ES-I3 (cell line): ENCODE data around the gene TMEM45B.
"Not testable (repeated sequence)": the region's sequence is repeated elsewhere in the genome, so short reads cannot be mapped to it uniquely, and the experiment has no call there.

Source experiments
- H3K36me3 ChIP-seq: 2 replicates; pipeline ENCODE4 v1.6.1; 2013; ENCODE audit warnings: mild to moderate bottlenecking, low read length, control low read depth, moderate library complexity; ENCODE audit not compliant: insufficient read depth
- H3K4me1 ChIP-seq: 2 replicates; pipeline ENCODE4 v1.6.1; 2013; ENCODE audit warnings: mild to moderate bottlenecking, control low read depth, low read length; ENCODE audit not compliant: insufficient read depth
- H3K9ac ChIP-seq: 2 replicates; pipeline ENCODE4 v1.6.1; 2013; ENCODE audit warnings: low read depth, mild to moderate bottlenecking, low read length, moderate library complexity
- H3K9me3 ChIP-seq: 2 replicates; pipeline ENCODE4 v1.6.1; 2013; ENCODE audit warnings: mild to moderate bottlenecking, low read length, moderate library complexity; ENCODE audit not compliant: control insufficient read depth, insufficient read depth

Gene TMEM45B

DNA sequence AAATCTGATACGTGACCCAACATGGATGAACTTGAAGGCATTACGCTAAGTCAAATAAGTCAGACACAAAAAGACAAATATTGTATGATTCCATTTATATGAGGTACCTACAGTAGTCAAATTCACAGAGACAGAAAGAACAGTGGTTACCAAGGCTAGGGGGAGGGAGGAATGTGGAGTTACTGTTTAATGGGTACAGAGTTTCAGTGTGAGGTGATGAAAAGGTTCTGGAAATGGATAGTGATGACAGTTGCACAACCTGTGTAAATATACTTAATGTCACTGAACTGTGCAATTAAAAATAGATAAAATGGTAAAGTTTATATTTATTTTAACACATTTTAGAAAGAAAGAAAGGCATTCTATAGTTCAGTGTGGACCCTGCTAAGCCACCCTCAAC lies 24.1 kb upstream of the TMEM45B start:
- H3K36me3 ChIP-seq: no peaks in the 10 kb centered on the region

DNA sequence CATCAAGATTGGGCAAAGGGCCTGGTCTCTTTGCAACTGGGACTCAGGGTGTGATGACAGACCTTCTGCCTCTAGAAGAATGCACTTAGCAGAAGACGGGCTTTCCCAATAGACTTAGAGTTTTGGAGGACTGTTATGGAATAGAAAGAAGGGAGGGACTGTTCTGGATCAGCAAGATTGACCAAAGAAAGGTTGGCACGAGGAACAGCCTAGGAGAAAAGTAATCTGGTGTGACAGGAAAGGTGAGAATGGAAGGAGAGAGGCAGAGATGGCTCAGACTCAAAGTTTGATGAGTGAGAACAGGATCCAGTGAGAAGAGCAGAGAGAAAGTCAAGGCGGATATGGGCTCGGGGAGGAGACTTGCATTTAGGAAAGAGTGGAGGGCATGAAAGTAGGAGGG lies 23.0 kb upstream of the TMEM45B start:
- no peaks in the 10 kb centered on the region for H3K4me1 ChIP-seq
- H3K9ac ChIP-seq: no peak overlapping the region
- H3K9me3 ChIP-seq: peaks cover 8% of the 10 kb centered on the region
- H3K36me3 ChIP-seq: no peaks in the 10 kb centered on the region

More for the DNA sequence above, 24.1 kb upstream of the TMEM45B start:
- Histone ChIP-seq H3K4me1 (no peaks in the 10 kb centered on the region), H3K9me3 (peaks cover 8% of the 10 kb centered on the region), H3K9ac (no peak overlapping the region)

DNA sequence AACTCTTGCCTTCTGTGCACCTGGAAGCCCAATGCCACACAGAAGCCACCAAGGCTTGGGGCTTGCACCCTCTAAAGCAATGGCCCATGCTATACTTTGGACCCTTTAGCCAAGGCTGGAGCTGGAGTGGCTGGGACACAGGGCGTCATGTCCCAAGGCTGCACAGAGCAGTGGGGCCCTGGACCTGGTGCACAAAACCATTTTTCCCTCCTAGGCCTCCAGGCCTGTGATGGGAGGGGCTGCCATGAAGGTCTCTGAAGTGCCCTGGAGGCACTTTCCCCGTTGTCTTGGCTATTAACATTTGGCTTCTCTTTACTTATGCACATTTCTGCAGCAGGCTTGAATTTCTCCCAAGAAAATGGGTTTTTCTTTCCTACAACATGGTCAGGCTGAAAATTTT lies 20.6 kb upstream of the TMEM45B start:
- Histone ChIP-seq H3K36me3 (no peaks in the 10 kb centered on the region), H3K9ac (no peak overlapping the region), H3K4me1 (no peaks in the 10 kb centered on the region), H3K9me3 (peaks cover 8% of the 10 kb centered on the region)

DNA sequence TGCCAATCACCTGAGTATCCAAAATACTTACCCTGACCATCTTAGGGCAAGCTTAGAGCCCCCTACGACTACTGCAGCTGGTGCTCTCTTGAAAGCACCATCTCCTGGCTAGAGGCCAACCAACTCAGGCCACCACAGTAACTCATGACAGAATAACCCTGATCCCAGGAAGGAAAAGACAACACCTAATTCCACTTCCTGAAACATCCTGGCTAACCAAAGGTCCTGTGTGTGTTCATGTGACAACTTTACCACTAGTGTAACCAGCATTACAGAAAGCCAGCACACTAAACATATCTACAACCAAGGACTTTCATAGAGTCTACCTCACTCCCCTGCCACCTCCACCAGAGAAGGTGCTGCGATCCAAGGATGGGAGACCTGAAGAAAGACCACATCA lies 17.4 kb upstream of the TMEM45B start:
- Histone ChIP-seq H3K36me3 (no peaks in the 10 kb centered on the region), H3K9me3 (peaks cover 8% of the 10 kb centered on the region)

DNA sequence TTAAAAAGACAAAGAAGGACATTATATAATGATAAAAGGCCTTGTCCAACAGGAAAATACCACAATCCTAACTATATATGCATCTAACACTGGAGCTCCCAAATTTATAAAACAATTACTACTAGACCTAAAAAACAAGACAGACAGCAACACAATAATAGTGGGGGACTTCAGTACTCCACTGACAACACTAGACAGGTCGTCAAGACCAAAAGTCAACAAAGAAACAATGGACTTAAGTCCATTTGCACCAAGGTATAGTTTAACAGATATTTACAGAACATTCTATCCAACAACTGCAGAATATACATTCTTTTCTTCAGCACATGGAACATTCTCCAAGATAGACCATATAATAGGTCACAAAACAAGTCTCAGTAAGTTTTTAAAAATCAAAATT lies 15.5 kb upstream of the TMEM45B start:
- H3K9ac ChIP-seq, H3K4me1 ChIP-seq, H3K9me3 ChIP-seq, H3K36me3 ChIP-seq: not testable (repeated sequence)

More for the DNA sequence above, 17.4 kb upstream of the TMEM45B start:
- no peak overlapping the region for H3K9ac ChIP-seq
- no peaks in the 10 kb centered on the region for H3K4me1 ChIP-seq

DNA sequence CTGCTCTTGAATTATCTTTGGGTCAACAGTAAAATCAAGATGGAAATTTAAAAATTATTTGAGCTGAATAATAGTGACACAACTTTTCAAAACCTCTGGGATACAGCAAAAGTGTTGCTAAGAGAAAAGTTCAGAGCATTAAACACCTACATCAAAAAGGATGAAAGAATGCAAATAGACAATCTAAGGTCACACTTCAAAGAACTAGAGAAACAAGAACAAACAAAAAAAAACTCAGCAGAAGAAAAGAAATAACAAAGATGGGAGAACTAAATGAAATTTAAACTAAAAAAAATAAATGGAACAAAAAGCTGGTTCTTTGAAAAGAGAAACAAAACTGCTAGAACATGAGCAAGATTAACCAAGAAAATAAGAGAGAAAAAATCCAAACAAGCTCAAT lies 15.0 kb upstream of the TMEM45B start:
- Histone ChIP-seq H3K4me1 (no peaks in the 10 kb centered on the region), H3K36me3 (no peaks in the 10 kb centered on the region), H3K9ac (no peak overlapping the region), H3K9me3 (peaks cover under 1% of the 10 kb centered on the region; the same call in 1 of the 2 replicates)

DNA sequence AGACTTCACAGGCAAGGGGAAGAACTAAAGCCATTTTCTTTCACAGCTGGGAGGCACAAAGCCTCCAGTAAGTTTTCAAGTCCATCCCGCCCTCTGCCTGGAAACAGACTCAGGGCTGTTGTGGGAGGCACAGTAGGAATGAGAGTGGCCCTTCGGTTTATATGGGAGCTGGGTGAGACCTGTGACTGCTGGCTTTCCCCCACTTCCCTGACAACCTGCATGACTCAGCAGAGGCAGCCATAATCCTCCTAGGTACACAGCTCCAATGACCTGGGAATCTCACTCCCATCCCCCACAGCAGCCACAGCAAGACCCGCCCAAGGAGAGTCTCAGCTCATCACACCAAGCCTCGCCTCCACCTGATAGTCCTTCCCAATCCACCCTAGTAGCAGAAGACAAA lies 12.1 kb upstream of the TMEM45B start:
- no peaks in the 10 kb centered on the region for H3K9me3 ChIP-seq
- H3K9ac ChIP-seq: no peak overlapping the region
- no peaks in the 10 kb centered on the region for H3K36me3 ChIP-seq
- no peaks in the 10 kb centered on the region for H3K4me1 ChIP-seq

DNA sequence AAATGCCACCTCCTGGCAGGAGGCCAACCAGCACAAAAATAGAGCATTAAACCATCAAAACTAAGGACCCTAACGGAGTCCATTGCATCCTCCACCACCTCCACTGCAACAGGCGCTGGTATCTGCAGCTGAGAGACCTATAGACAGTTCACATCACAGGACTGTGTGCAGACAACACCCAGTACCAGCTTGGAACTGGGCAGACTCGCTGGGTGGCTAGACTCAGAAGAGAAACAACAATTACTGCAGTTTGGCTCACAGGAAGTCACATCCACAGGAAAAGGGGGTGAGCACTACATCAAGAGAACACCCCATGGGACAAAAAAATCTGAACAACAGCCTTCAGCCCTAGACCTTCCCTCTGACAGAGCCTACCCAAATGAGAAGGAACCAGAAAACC lies 11.6 kb upstream of the TMEM45B start:
- H3K9me3 ChIP-seq: no peaks in the 10 kb centered on the region
- H3K4me1 ChIP-seq: no peaks in the 10 kb centered on the region
- H3K9ac ChIP-seq: no peak overlapping the region
- H3K36me3 ChIP-seq: no peaks in the 10 kb centered on the region

DNA sequence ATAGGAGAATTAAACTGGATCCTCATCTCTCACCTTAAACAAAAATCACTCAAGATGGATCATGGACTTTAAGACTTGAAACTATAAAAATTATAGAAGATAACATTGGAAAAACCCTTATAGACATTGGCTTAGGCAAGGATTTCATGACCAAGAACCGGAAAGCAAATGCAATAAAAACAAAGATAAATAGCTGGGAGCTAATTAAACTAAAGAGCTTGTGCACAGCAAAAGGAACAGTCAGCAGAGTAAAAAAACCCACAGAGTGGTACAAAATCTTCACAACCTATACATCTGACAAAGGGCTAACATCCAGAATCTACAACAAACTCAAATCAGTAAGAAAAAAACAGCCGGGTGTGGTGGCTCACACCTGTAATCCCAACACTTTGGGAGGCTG lies 7.4 kb upstream of the TMEM45B start:
- not testable (repeated sequence) for H3K9ac ChIP-seq, H3K36me3 ChIP-seq, H3K4me1 ChIP-seq, H3K9me3 ChIP-seq

DNA sequence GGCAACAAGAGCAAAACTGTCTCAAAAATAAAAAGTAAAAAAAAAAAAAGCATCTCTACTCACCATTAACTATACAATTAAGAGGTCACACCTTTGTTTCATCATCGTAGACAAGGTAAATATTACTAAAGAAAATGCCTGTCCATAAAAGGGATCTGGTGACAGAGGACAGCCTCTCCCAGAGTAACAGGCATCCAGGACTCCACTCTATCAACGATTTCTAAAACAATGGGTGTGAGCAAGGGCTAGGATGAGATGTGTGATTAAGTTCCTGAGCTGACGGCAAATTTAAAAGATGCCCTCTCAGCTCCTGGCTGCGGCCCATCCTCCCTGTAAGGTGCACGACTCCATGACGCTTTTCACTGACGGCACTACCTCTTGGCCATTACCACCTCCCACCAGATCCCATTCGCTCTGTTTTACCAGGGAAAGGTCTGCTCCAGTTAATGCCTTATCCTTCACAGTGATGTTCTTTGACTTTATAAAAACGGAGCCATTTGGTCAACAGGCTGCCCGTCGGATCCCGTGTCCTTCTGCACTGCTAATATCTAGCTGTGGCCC lies 2.3 kb upstream of the TMEM45B start:
- no peaks in the 10 kb centered on the region for H3K9me3 ChIP-seq
- no peaks in the 10 kb centered on the region for H3K36me3 ChIP-seq
- no peak overlapping the region for H3K9ac ChIP-seq
- no peaks in the 10 kb centered on the region for H3K4me1 ChIP-seq

DNA sequence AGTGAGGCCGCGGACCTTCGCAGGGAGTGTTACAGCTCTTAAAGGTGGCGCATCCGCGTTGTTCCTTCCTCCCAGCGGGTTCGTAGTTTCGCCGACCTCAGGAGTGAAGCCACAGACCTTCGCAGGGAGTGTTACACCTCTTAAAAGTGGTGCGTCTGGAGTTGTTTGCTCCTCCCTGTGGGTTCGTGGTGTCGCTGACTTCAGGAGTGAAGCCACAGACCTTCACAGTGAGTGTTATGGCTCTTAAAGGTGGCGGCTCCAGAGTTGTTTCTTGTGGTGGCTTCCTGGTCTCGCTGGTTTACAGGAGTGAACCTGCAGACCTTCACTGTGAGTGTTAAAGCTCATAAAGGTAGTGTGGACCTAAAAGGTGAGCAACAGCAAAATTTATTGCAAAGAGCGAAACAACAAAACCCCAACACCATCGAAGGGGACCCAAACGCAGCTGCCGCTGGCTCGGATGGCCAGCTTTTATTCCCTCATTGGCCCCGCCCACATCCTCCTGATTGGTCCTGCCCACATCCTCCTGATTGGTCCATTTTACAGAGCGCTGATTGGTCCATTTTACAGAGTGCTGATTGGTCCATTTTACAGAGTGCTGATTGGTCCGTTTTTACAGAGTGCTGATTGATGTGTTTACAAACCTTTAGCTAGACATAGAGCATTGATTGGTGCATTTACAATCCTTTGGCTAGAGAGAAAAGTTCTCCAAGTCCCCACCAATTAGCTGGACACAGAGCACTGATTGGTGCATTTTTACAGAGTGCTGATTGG lies 1.2 kb upstream of the TMEM45B start:
- H3K9me3 ChIP-seq: no peaks in the 10 kb centered on the region
- H3K36me3 ChIP-seq: no peaks in the 10 kb centered on the region
- no peak overlapping the region for H3K9ac ChIP-seq
- H3K4me1 ChIP-seq: no peaks in the 10 kb centered on the region

DNA sequence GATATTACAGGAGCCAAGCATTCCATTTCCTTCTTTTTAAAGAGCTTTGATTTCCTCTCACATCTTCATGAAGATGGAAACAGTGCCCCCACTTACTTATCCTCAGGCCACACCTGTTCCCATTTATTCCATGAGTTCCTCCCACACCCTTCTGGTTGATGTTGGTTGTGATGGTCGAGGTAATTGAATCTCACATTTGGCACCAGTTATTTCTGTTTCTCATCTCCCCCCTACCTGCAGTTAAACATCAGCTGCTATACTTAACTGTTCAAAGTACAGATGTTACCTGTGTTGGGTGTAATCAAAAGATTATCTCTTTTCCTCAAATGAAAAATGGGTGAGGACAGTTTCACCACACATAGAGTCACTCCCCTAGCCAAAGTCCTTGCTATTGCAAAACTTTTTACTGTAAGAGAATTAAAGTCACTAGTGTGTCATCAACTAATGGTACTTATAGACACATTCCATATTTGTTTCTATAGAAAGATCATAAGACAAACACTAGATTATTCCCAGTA lies 1.9 kb downstream of the TMEM45B start:
- no peak overlapping the region for H3K9ac ChIP-seq
- H3K9me3 ChIP-seq: no peaks in the 10 kb centered on the region
- H3K4me1 ChIP-seq: no peaks in the 10 kb centered on the region
- no peaks in the 10 kb centered on the region for H3K36me3 ChIP-seq

DNA sequence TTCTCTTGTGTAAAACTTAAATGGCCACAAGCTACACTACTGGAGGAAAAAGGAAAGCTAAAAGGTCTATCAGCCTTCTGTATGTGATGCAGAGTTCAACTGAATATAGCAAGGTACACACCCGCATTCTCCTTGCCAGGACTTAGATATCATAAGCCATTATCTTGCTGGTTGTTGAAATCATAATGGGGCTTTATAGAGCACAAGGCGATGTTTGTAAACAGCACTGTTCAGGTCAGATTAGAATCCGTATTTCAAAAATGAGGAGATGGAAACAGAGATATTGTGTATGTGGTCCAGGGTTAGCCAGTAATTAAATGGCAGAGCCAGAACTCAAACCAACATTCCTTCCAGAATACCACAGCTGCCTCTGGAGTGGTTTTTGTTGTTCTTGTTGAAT lies 2.6 kb downstream of the TMEM45B start:
- H3K9ac ChIP-seq, H3K36me3 ChIP-seq, H3K4me1 ChIP-seq, H3K9me3 ChIP-seq: not testable (repeated sequence)

DNA sequence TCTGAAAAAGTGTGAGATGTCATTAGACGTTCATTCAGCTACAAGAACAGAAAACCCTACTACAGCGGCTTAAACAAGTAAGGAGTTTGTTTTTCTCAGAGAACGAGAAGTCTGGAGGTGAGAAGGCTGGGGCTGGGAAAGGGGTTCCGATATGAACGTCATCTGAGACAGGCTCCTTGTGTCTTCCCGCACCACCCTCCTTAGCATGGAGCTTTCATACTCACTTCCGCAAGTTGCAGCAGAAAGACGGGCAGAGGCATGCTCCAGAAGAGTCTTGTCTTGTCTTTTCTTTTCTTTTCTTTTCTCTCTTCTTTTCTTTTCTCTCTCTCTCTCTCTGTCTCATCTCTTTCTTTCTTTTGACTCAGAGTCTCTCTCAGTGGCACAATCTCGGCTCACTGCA lies 3.6 kb downstream of the TMEM45B start:
- Histone ChIP-seq H3K36me3 (no peaks in the 10 kb centered on the region), H3K9me3 (no peaks in the 10 kb centered on the region), H3K9ac (no peak overlapping the region), H3K4me1 (no peaks in the 10 kb centered on the region)

DNA sequence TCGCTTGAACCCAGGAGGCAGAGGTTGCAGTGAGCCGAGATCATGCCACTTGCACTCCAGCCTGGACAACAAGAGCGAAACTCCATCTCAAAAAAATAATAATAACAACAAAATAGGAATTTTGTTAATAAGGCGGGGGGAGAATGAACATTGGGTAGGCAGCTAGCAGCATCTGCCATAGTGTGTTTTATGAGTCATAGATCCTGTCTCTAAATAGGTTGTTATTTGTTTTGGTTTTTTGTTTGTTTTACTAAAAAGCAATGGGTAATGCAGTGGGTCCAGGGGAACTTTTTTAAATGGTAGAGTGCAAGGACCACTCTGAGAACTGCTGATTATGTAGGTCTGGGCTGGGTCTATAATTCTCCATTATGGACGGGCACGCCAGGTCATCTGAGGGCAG lies 4.6 kb downstream of the TMEM45B start:
- H3K4me1 ChIP-seq, H3K36me3 ChIP-seq, H3K9me3 ChIP-seq: not testable (repeated sequence)

More for the DNA sequence above, 4.6 kb downstream of the TMEM45B start:
- H3K9ac ChIP-seq: not testable (repeated sequence)
